GM12878 (cell line): Measurements from ENCODE around the gene C11orf98. TPM values are rescaled to one million over a fixed set of nuclear protein-coding genes. Genes with fewer than 3 reads are reported as not detected.

Experiments used
- ASH2L ChIP-seq: fragments of 300-600, 200-600 bp; sonication (generic); IDR thresholded peaks from 2 replicates; pipeline ENCODE4 v1.6.1; 2017; ENCODE audit warnings: low read depth, mild to moderate bottlenecking, borderline replicate concordance
- BACH1 ChIP-seq: fragments of 450-650 bp; IDR thresholded peaks from 2 replicates; pipeline ENCODE4 v1.6.1; 2017; ENCODE audit warnings: mild to moderate bottlenecking, borderline replicate concordance
- BCL11A ChIP-seq: IDR thresholded peaks from 2 replicates; pipeline ENCODE4 v1.6.1; 2011; ENCODE audit warnings: low read depth, low read length
- CREB1 ChIP-seq: IDR thresholded peaks from 2 replicates; pipeline ENCODE4 v1.6.1; 2012; ENCODE audit warnings: low read depth, mild to moderate bottlenecking, inconsistent platforms
- IRF4 ChIP-seq: IDR thresholded peaks from 2 replicates; pipeline ENCODE4 v1.6.1; 2011; ENCODE audit warnings: low read depth, low read length
- LARP7 ChIP-seq: fragments of 450-650 bp; IDR thresholded peaks from 2 replicates; pipeline ENCODE4 v1.6.1; 2017; ENCODE audit warnings: mild to moderate bottlenecking
- NFXL1 ChIP-seq: fragments of 450-650 bp; IDR thresholded peaks from 2 replicates; pipeline ENCODE4 v1.6.1; 2017; ENCODE audit warnings: antibody characterized with exemption, mild to moderate bottlenecking, borderline replicate concordance
- RELA ChIP-seq: fragments of 450-650 bp; IDR thresholded peaks from 2 replicates; pipeline ENCODE4 v1.8.0; 2014; ENCODE audit warnings: borderline replicate concordance; ENCODE audit not compliant: partially characterized antibody
- SMARCA5 ChIP-seq: fragments of 450-650 bp; IDR thresholded peaks from 2 replicates; pipeline ENCODE4 v1.6.1; 2017; ENCODE audit warnings: mild to moderate bottlenecking
- SPI1 ChIP-seq: IDR thresholded peaks from 2 replicates; pipeline ENCODE4 v1.6.1; 2011; ENCODE audit warnings: low read depth, mild to moderate bottlenecking, low read length, moderate library complexity, borderline replicate concordance; ENCODE audit not compliant: insufficient read depth
- STAT1 ChIP-seq: fragments of 450-650 bp; conservative IDR thresholded peaks from 2 replicates; pipeline ENCODE4 v1.6.1; 2014; ENCODE audit warnings: antibody characterized with exemption, mild to moderate bottlenecking
- polyA plus RNA-seq, 11 experiments: library from polyadenylated mRNA; depleted of rRNA in 4 of 11; unstranded in 6 of 11; stranded (reverse) in 5 of 11; fragments of >200 nt; fragmentation: Nextera tagmentation in 4 of 11; fragmentation: Illumina TruSeq in 1 of 11; extraction: Ambion mirVana in 4 of 11; extraction: Trizol in 1 of 11; gene quantifications; 1 replicate in 1 of 11; 2 replicates in 10 of 11; pipeline versions ENCODE4 v1.2.1 to v1.2.3, GENCODE V29; 2011 to 2016; ENCODE audit warnings: inconsistent platforms in 2 of 11, missing spikeins in 2 of 11, low read depth in 1 of 11
- total RNA-seq, 4 experiments: library from RNA; depleted of rRNA in 3 of 4; stranded (reverse); fragments of >200 nt in 3 of 4; fragmentation: Illumina TruSeq in 1 of 4; extraction: Trizol in 1 of 4; gene quantifications; 2 replicates each; pipeline versions ENCODE4 v1.2.1 to v1.2.3, GENCODE V29; 2013 to 2021
- TF ChIP-seq, protein P1 (sequence below): fragments of 450-650 bp; formaldehyde crosslinking; IDR thresholded peaks from 2 replicates; pipeline ENCODE4 v1.4.0; 2020; ENCODE audit warnings: mild to moderate bottlenecking, moderate library complexity
- TF ChIP-seq, protein P2 (sequence below), 3 experiments: IDR thresholded peaks in 2 of 3; conservative IDR thresholded peaks in 1 of 3; 2 replicates each; pipeline ENCODE4 v1.5.1; 2011; ENCODE audit warnings: low read depth in 3 of 3, low read length in 3 of 3, mild to moderate bottlenecking in 3 of 3, control low read depth in 2 of 3, moderate library complexity in 2 of 3, inconsistent platforms in 1 of 3, mixed read lengths in 1 of 3; ENCODE audit not compliant: control insufficient read depth in 2 of 3, insufficient read depth in 1 of 3; ENCODE audit errors: extremely low read depth in 1 of 3
- TF ChIP-seq, protein P3 (sequence below): fragments of 450-650 bp; IDR thresholded peaks from 2 replicates; pipeline ENCODE4 v1.6.1; 2018; ENCODE audit warnings: borderline replicate concordance, mild to moderate bottlenecking; ENCODE audit not compliant: partially characterized antibody
- TF ChIP-seq, protein P4 (sequence below): IDR thresholded peaks from 2 replicates; pipeline ENCODE4 v1.6.1; 2012; ENCODE audit warnings: low read length, inconsistent platforms

C11orf98 gene
- total and polyA plus RNA-seq, 10 of the 15 experiments (the other 5 are each of a cell fraction or from before 2014, with no cell fraction given), result 62.5 to 270 (median 162) TPM

DNA sequence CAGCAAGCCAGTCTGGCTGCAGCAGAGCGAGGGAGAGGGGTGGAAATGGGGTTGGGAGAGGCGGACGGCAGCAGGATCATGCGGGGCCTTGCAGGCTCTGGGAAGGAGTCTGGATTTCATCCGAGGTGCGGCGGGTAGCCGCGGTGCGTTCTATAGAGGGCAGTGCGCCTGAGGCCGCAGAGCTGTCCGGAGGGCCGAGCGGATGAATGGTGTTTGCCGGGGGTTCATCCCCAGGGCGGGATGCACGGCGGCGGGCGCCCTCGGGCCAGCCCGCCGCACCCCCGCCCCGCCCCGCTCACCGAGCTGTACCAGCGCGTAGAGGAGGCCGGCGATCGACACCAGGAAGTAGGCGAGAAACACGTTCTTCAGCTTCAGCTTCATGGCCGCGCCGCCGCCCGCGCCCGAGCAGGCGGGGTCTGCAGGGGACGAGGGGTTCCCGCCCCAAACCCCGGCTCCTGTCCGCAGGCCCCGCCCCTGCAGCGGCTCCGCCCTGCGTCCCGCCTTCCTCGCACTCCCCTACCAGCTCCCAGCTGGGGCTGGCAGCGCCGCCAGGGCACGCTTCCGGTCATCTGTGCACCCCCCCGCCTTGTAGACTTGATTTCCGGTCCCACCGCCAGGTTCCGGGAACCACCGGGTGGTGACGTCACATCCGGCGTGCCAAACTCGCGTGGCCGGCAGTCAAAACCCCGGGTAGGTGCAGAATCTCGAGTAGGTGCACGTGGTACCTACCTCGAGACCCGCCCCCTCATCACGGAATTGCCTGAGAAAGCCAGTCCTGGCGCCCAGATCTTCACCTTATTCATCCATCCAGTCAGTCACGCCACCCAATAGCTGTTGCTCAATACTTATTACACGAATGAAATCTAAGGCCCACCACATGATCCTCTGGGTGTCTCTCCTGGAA, 43.2 kb downstream of the C11orf98 start, which contains the start of gene B3GAT3 (continued):
- TF ChIP-seq, protein P1, sequence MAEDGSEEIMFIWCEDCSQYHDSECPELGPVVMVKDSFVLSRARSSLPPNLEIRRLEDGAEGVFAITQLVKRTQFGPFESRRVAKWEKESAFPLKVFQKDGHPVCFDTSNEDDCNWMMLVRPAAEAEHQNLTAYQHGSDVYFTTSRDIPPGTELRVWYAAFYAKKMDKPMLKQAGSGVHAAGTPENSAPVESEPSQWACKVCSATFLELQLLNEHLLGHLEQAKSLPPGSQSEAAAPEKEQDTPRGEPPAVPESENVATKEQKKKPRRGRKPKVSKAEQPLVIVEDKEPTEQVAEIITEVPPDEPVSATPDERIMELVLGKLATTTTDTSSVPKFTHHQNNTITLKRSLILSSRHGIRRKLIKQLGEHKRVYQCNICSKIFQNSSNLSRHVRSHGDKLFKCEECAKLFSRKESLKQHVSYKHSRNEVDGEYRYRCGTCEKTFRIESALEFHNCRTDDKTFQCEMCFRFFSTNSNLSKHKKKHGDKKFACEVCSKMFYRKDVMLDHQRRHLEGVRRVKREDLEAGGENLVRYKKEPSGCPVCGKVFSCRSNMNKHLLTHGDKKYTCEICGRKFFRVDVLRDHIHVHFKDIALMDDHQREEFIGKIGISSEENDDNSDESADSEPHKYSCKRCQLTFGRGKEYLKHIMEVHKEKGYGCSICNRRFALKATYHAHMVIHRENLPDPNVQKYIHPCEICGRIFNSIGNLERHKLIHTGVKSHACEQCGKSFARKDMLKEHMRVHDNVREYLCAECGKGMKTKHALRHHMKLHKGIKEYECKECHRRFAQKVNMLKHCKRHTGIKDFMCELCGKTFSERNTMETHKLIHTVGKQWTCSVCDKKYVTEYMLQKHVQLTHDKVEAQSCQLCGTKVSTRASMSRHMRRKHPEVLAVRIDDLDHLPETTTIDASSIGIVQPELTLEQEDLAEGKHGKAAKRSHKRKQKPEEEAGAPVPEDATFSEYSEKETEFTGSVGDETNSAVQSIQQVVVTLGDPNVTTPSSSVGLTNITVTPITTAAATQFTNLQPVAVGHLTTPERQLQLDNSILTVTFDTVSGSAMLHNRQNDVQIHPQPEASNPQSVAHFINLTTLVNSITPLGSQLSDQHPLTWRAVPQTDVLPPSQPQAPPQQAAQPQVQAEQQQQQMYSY (CRISPR knock-in tag), result no peak
- TF ChIP-seq ASH2L (no peak), IRF4 (0 out of 2 replicates have a peak, but pooled peaks have one; percentile 11), NFXL1 (no peak), BCL11A (peak; percentile 26; the same call in 1 of the 2 replicates), SMARCA5 (0 out of 2 replicates have a peak, but pooled peaks have one; percentile 39), STAT1 (no peak), BACH1 (peak; percentile 76), CREB1 (peak; percentile 94), LARP7 (peak; percentile 47; the same call in 1 of the 2 replicates), SPI1 (0 out of 2 replicates have a peak, but pooled peaks have one; percentile 1), RELA (peak; percentile 91)
- TF ChIP-seq, protein P2, sequence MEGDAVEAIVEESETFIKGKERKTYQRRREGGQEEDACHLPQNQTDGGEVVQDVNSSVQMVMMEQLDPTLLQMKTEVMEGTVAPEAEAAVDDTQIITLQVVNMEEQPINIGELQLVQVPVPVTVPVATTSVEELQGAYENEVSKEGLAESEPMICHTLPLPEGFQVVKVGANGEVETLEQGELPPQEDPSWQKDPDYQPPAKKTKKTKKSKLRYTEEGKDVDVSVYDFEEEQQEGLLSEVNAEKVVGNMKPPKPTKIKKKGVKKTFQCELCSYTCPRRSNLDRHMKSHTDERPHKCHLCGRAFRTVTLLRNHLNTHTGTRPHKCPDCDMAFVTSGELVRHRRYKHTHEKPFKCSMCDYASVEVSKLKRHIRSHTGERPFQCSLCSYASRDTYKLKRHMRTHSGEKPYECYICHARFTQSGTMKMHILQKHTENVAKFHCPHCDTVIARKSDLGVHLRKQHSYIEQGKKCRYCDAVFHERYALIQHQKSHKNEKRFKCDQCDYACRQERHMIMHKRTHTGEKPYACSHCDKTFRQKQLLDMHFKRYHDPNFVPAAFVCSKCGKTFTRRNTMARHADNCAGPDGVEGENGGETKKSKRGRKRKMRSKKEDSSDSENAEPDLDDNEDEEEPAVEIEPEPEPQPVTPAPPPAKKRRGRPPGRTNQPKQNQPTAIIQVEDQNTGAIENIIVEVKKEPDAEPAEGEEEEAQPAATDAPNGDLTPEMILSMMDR (IDR thresholded peaks at IDR 0.05 in 2 of 3, conservative IDR thresholded peaks at IDR 0.05 in 1 of 3; ENCODE audit: control insufficient read depth in 2 of 3, extremely low read depth in 1 of 3, insufficient read depth in 1 of 3, low read depth in 3 of 3, low read length in 3 of 3), result no peak
- TF ChIP-seq, protein P3, sequence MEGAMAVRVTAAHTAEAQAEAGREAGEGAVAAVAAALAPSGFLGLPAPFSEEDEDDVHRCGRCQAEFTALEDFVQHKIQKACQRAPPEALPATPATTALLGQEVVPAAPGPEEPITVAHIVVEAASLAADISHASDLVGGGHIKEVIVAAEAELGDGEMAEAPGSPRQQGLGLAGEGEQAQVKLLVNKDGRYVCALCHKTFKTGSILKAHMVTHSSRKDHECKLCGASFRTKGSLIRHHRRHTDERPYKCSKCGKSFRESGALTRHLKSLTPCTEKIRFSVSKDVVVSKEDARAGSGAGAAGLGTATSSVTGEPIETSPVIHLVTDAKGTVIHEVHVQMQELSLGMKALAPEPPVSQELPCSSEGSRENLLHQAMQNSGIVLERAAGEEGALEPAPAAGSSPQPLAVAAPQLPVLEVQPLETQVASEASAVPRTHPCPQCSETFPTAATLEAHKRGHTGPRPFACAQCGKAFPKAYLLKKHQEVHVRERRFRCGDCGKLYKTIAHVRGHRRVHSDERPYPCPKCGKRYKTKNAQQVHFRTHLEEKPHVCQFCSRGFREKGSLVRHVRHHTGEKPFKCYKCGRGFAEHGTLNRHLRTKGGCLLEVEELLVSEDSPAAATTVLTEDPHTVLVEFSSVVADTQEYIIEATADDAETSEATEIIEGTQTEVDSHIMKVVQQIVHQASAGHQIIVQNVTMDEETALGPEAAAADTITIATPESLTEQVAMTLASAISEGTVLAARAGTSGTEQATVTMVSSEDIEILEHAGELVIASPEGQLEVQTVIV, result peak; percentile 80
- TF ChIP-seq, protein P4, sequence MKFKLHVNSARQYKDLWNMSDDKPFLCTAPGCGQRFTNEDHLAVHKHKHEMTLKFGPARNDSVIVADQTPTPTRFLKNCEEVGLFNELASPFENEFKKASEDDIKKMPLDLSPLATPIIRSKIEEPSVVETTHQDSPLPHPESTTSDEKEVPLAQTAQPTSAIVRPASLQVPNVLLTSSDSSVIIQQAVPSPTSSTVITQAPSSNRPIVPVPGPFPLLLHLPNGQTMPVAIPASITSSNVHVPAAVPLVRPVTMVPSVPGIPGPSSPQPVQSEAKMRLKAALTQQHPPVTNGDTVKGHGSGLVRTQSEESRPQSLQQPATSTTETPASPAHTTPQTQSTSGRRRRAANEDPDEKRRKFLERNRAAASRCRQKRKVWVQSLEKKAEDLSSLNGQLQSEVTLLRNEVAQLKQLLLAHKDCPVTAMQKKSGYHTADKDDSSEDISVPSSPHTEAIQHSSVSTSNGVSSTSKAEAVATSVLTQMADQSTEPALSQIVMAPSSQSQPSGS, result peak; percentile 89
